PC-3 (cell line): ENCODE data around the gene CYP1A1. TPM values are rescaled to one million over a fixed set of nuclear protein-coding genes. Genes with fewer than 3 reads are reported as not detected.

Experiments used
- ATAC-seq: fragments of 200-7000 bp; cut with Tn5 transposase; 2 replicates; pipeline ENCODE4 v1.9.1; 2020; ENCODE audit warnings: mild to moderate bottlenecking, moderate library complexity
- BruUV-seq: library from RNA; stranded (reverse); fragments of 400-500 nt; replicated peaks from 2 replicates; lab custom pipeline; 2021; lab: Mats Ljungman, UMichigan
- CTCF ChIA-PET: fragments of 300-600 bp; sonication (Branson Sonifier 250); formaldehyde crosslinking; loops from one replicate; lab custom pipeline; 2022; ENCODE audit warnings: antibody characterized with exemption; lab: Charles Lee
- POLR2A ChIA-PET: fragments of 300-600 bp; sonication (Branson Sonifier 250); formaldehyde crosslinking; loops from one replicate; lab custom pipeline; 2022; ENCODE audit warnings: antibody characterized with exemption; ENCODE audit not compliant: unreplicated experiment; lab: Charles Lee
- DNase-seq: peaks from one replicate; pipeline ENCODE4 v3.0.0-alpha.2; 2015
- H2AFZ ChIP-seq: fragments of 300-600 bp; sonication (generic); 2 replicates; pipeline ENCODE4 v1.6.0; 2016; ENCODE audit warnings: antibody characterized with exemption, low read length
- H3F3A ChIP-seq: fragments of 300-600 bp; sonication (generic); one replicate; pipeline ENCODE4 v1.6.0; 2017; ENCODE audit warnings: antibody characterized with exemption, low read length, control low read depth, mild to moderate bottlenecking; ENCODE audit not compliant: unreplicated experiment
- H3K27ac ChIP-seq: fragments of 300-600 bp; sonication (generic); 2 replicates; pipeline ENCODE4 v1.5.1; 2016; ENCODE audit warnings: mild to moderate bottlenecking, low read length
- H3K27me3 ChIP-seq: fragments of 300-600 bp; sonication (generic); 2 replicates; pipeline ENCODE4 v1.6.1; 2016; ENCODE audit warnings: low read length, mixed read lengths
- H3K36me3 ChIP-seq: fragments of 300-600 bp; sonication (generic); 2 replicates; pipeline ENCODE4 v1.6.1; 2016; ENCODE audit warnings: low read depth, mixed run types, low read length, mixed read lengths
- H3K4me1 ChIP-seq: fragments of 300-600 bp; sonication (generic); 2 replicates; pipeline ENCODE4 v1.5.1; 2016; ENCODE audit warnings: low read length; ENCODE audit not compliant: insufficient read depth
- H3K4me2 ChIP-seq: fragments of 300-600 bp; sonication (generic); 2 replicates; pipeline ENCODE4 v1.6.0; 2016; ENCODE audit warnings: low read length
- H3K4me3 ChIP-seq: fragments of 300-600 bp; sonication (generic); 2 replicates; pipeline ENCODE4 v1.5.1; 2016; ENCODE audit warnings: mild to moderate bottlenecking, low read length, mixed read lengths
- H3K79me2 ChIP-seq: fragments of 300-600 bp; sonication (generic); 2 replicates; pipeline ENCODE4 v1.6.1; 2017; ENCODE audit warnings: low read length, mixed read lengths
- H3K9ac ChIP-seq: fragments of 300-600 bp; sonication (generic); 2 replicates; pipeline ENCODE4 v1.6.0; 2016; ENCODE audit warnings: mild to moderate bottlenecking, low read length
- H3K9me2 ChIP-seq: fragments of 300-600 bp; sonication (generic); replicated peaks from 2 replicates; pipeline ENCODE4 v1.6.1; 2016; ENCODE audit warnings: mixed run types, low read length, mixed read lengths
- H3K9me3 ChIP-seq: fragments of 300-600 bp; sonication (generic); 2 replicates; pipeline ENCODE4 v1.6.1; 2016; ENCODE audit warnings: low read length, mixed read lengths
- H4K20me1 ChIP-seq: fragments of 300-600 bp; sonication (generic); 2 replicates; pipeline ENCODE4 v1.6.1; 2016; ENCODE audit warnings: low read length, mixed read lengths
- CTCF ChIP-seq: fragments of 300-600 bp; sonication (generic); conservative IDR thresholded peaks from 2 replicates; pipeline ENCODE4 v1.5.1; 2017; ENCODE audit warnings: antibody characterized with exemption, low read depth, mild to moderate bottlenecking, low read length
- EZH2 ChIP-seq: fragments of 300-600 bp; sonication (generic); IDR thresholded peaks from one replicate; pipeline ENCODE4 v1.6.1; 2017; ENCODE audit warnings: antibody characterized with exemption, mild to moderate bottlenecking, low read length; ENCODE audit not compliant: unreplicated experiment
- EZH2phosphoT487 ChIP-seq: fragments of 300-600 bp; sonication (generic); IDR thresholded peaks from 2 replicates; pipeline ENCODE4 v1.6.1; 2018; ENCODE audit warnings: mild to moderate bottlenecking, antibody characterized with exemption, low read length, borderline replicate concordance
- intact Hi-C: fragments of 100-400 bp; cut with micrococcal nuclease; formaldehyde crosslinking; loops from 2 replicates; pipeline ENCODE4 v1.9.0; 2023
- total RNA-seq: library from RNA; depleted of rRNA; stranded (reverse); fragments of >200 nt; gene quantifications from 2 replicates; pipeline ENCODE4 v1.2.3, GENCODE V29; 2014

Gene CYP1A1
- total RNA-seq, 1 experiment from 2014 or later, result 2.3 TPM

GRCh38 chr15:74676801-74677200, 48.5 kb downstream of the CYP1A1 start:
- H3K27me3 ChIP-seq, result no peaks in the 10 kb centered on the region
- BruUV-seq, result no TSS peak
- no peak for DNase-seq
- no peak overlapping the region for H3K4me3 ChIP-seq
- no peaks in the 10 kb centered on the region for H3K9me3 ChIP-seq
- ChIA-PET CTCF (no interaction called here), POLR2A (no interaction called here)
- no peaks in the 10 kb centered on the region for H4K20me1 ChIP-seq
- H3K9ac ChIP-seq, result no peak overlapping the region
- no peak overlapping the region for H3K27ac ChIP-seq
- intact Hi-C loops, result no loop called here
- no peaks in the 10 kb centered on the region; the same call in 1 of the 2 replicates for H3K36me3 ChIP-seq
- no peaks in the 10 kb centered on the region for H3K4me1 ChIP-seq
- H3K9me2 ChIP-seq, result no peaks in the 10 kb centered on the region
- H3K4me2 ChIP-seq, result no peak overlapping the region
- H3F3A ChIP-seq, result no peaks in the 10 kb centered on the region
- TF ChIP-seq EZH2 (no peak), CTCF (no peak), EZH2phosphoT487 (no peak)
- no peak for ATAC-seq
- peaks cover 46% of the 10 kb centered on the region for H3K79me2 ChIP-seq
- H2AFZ ChIP-seq, result no peak overlapping the region

- H3K4me2 ChIP-seq, result no peak overlapping the region
- TF ChIP-seq EZH2phosphoT487 (no peak), CTCF (no peak), EZH2 (no peak)
- no peaks in the 10 kb centered on the region for H3K9me3 ChIP-seq
- no peaks in the 10 kb centered on the region for H4K20me1 ChIP-seq
- H3K4me3 ChIP-seq, result no peak overlapping the region
- ATAC-seq, result no peak
- no peaks in the 10 kb centered on the region for H3K4me1 ChIP-seq
- BruUV-seq, result no TSS peak
- no peaks in the 10 kb centered on the region for H3K9me2 ChIP-seq
- intact Hi-C loops, result no loop called here
- no peaks in the 10 kb centered on the region for H3K27me3 ChIP-seq
- H3F3A ChIP-seq, result no peaks in the 10 kb centered on the region
- ChIA-PET POLR2A (no interaction called here), CTCF (no interaction called here)
- no peak for DNase-seq
- H3K27ac ChIP-seq, result no peak overlapping the region
- peaks cover 24% of the 10 kb centered on the region for H3K79me2 ChIP-seq
- H3K9ac ChIP-seq, result no peak overlapping the region
- H2AFZ ChIP-seq, result no peak overlapping the region
- peaks cover 11% of the 10 kb centered on the region; the same call in 1 of the 2 replicates for H3K36me3 ChIP-seq
These were observed 51.2 kb downstream of the CYP1A1 start for GRCh38 chr15:74674161-74674560.

GRCh38 chr15:74669627-74670026, 55.7 kb downstream of the CYP1A1 start:
- DNase-seq, result no peak
- Histone ChIP-seq H3K36me3 (peaks cover 25% of the 10 kb centered on the region; the same call in 1 of the 2 replicates), H3K9me2 (no peaks in the 10 kb centered on the region), H3K4me3 (no peak overlapping the region), H3F3A (no peaks in the 10 kb centered on the region), H3K9me3 (no peaks in the 10 kb centered on the region), H2AFZ (no peak overlapping the region), H3K27me3 (no peaks in the 10 kb centered on the region), H3K79me2 (peaks cover 11% of the 10 kb centered on the region), H4K20me1 (no peaks in the 10 kb centered on the region), H3K27ac (no peak overlapping the region), H3K4me1 (peaks cover 2% of the 10 kb centered on the region; the same call in 1 of the 2 replicates), H3K9ac (no peak overlapping the region), H3K4me2 (no peak overlapping the region)
- POLR2A ChIA-PET, result no interaction called here
- intact Hi-C loops, result no loop called here
- BruUV-seq, result no TSS peak
- CTCF ChIA-PET, result no interaction called here
- ATAC-seq, result no peak
- TF ChIP-seq EZH2phosphoT487, result no peak
- TF ChIP-seq EZH2, result no peak
- no peak for TF ChIP-seq CTCF
